ENCODE data around the gene POMZP3. TPM values are rescaled to one million over a fixed set of nuclear protein-coding genes. Genes with fewer than 3 reads are reported as not detected.
"Not testable (repeated sequence)": the region's sequence is repeated elsewhere in the genome, so short reads cannot be mapped to it uniquely, and the experiment has no call there.

The POMZP3 gene
- total RNA-seq, 1 donor from 2014 or later, result 9.0 TPM

DNA sequence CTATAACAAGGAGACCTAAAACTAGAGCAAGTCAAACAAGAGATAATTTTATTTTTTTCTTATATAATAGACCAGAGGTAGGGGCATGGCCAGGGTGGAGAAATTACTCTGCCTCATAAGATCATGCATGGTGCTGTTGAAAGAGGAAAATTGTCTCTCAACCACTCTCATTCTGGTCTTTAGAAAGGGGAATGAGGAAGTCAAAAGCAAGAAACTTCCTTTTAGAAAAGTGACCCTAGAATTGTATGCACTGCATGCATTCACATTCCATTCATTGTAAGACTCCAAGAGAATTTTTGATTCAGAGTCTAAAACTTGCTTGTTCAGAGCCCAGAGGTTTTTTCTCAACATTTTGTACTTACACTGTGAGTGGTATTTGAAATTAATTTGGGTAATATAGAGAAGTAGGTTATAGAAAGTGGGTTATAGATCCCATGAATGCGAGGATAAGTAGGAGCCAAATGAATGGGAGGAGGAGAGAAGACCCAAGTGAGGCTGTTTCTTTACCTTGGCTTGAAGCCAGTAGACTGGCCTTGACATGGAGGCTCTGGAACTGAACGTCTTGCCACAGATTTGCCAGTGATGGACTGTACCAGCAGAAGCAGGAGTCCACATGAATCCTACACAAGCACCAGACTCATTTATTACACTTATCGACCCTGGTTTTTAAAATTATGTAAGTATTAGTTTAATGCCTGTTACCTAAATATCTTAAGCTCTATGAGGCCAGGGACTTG, 51.0 kb downstream of the POMZP3 start:
- H3K27ac Mint-ChIP-seq; intact Hi-C loops (cut with micrococcal nuclease); H3K27me3 Mint-ChIP-seq (ENCODE audit: low read depth); H3K4me1 Mint-ChIP-seq (ENCODE audit: low read depth); H3K9me3 Mint-ChIP-seq; DNase-seq (ENCODE audit: low spot score); H3K4me3 Mint-ChIP-seq (ENCODE audit: low read depth): not testable (repeated sequence)
- H3K36me3 Mint-ChIP-seq (ENCODE audit: low read depth), result peaks cover 11% of the 10 kb centered on the region

DNA sequence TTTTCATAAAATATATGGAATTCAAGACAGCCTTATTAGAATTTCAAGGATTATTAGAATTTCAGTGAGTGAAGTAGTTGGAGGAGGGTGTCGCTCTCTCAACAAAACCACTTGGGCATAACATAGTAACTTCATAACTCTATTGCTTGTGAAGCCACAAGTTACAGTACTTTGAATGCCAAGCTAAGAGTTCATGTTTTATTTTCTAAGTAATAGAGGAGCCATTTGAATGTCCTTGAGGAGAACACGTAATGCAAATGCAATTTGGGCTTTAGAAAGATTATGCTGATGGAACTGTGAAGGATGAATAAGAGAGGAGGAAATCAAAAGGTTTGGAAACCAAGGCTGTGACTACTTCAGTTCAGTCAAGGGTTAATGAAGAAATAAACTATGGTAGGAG, 51.6 kb downstream of the POMZP3 start:
- H3K4me1 Mint-ChIP-seq (ENCODE audit: low read depth); H3K27me3 Mint-ChIP-seq (ENCODE audit: low read depth); H3K27ac Mint-ChIP-seq; H3K9me3 Mint-ChIP-seq; intact Hi-C loops (cut with micrococcal nuclease); H3K4me3 Mint-ChIP-seq (ENCODE audit: low read depth); DNase-seq (ENCODE audit: low spot score): not testable (repeated sequence)
- peaks cover 13% of the 10 kb centered on the region for H3K36me3 Mint-ChIP-seq (ENCODE audit: low read depth)

DNA sequence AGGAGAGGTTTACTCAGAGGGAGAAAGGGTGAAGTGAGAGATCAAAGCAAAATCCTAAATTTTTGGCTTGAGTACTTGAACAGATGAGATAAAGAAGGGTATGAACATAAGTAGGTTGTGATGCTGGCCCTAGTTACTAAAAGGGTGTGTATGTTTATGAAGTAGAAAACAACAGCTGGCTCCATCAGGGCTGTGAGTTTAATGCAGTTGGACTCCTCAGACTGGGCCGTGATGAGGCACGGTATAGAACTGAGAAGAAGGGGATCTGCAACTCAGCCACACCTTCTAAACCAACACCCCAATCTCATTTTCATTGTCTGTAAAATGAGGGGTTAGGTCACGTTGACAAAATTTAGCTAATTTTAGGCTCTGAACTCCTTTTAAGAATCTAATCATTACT, 54.8 kb downstream of the POMZP3 start:
- not testable (repeated sequence) for H3K4me1 Mint-ChIP-seq (ENCODE audit: low read depth); H3K27me3 Mint-ChIP-seq (ENCODE audit: low read depth)

DNA sequence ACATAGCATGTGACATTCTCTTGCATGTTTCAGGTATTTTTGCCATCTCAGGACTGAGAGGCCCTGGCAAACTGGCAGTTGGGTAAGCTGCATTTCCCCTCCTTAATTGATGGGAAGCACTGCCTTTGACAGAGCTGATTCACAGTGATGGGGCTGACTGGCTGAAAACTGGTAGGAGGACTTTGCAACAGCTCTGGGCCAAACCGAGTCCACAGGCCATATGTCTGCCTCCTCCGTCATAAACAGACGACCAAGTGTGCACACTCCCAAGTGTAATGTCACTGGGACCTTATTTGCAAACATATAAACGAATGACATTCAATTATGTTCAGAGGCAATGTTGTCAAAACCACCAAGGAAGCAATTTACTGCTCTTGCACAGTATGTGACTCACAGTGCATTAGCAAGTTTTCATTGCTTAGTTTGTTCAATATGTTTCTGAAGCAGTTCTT, 56.7 kb downstream of the POMZP3 start:
- H3K36me3 Mint-ChIP-seq (ENCODE audit: low read depth), result peaks cover 25% of the 10 kb centered on the region
- H3K27me3 Mint-ChIP-seq (ENCODE audit: low read depth); H3K9me3 Mint-ChIP-seq; intact Hi-C loops (cut with micrococcal nuclease); H3K4me3 Mint-ChIP-seq (ENCODE audit: low read depth); DNase-seq (ENCODE audit: low spot score); H3K4me1 Mint-ChIP-seq (ENCODE audit: low read depth); H3K27ac Mint-ChIP-seq: not testable (repeated sequence)

More for the DNA sequence above, 54.8 kb downstream of the POMZP3 start:
- H3K27ac Mint-ChIP-seq; H3K9me3 Mint-ChIP-seq; H3K4me3 Mint-ChIP-seq (ENCODE audit: low read depth); DNase-seq (ENCODE audit: low spot score); intact Hi-C loops (cut with micrococcal nuclease): not testable (repeated sequence)
- peaks cover 23% of the 10 kb centered on the region for H3K36me3 Mint-ChIP-seq (ENCODE audit: low read depth)

DNA sequence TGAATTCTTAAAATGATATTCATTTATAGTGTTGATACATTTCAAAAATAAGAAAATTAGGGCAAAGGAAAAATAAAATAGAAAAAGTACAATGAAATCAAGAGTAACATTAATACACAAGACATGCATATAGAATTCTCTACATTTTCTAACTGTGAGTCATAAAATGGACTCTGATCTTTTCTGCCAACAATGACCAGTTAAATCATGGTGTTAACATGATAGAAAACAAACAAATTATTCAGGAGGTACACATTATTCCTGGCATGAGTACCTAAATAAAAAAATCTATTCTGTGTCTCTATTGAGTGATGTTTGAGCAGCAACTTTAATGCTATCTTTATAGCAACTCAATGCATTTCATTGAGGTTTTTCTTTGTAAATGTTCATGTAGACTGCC, 58.3 kb downstream of the POMZP3 start:
- H3K4me3 Mint-ChIP-seq (ENCODE audit: low read depth); H3K9me3 Mint-ChIP-seq; H3K4me1 Mint-ChIP-seq (ENCODE audit: low read depth); H3K27me3 Mint-ChIP-seq (ENCODE audit: low read depth); DNase-seq (ENCODE audit: low spot score); H3K27ac Mint-ChIP-seq; intact Hi-C loops (cut with micrococcal nuclease): not testable (repeated sequence)
- H3K36me3 Mint-ChIP-seq (ENCODE audit: low read depth), result peaks cover 35% of the 10 kb centered on the region

DNA sequence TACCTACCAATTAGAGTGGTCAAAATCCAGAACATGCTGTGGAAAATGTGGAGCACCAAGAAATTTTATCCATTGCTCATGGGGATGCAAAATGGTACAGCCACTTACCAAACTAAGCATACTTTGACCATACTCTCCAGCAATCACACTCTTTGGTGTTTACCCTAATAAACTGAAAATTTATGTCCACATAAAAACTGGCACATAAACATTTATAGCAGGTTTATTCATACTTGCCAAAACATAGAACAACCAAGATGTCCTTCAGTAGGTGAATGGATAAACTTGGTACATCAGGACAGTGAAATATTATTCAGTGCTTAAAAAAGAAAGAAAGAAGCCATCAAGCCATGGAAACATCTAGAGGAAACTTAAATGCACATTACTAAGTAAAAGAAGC, 59.3 kb downstream of the POMZP3 start:
- H3K4me3 Mint-ChIP-seq (ENCODE audit: low read depth); H3K27ac Mint-ChIP-seq; intact Hi-C loops (cut with micrococcal nuclease); DNase-seq (ENCODE audit: low spot score); H3K27me3 Mint-ChIP-seq (ENCODE audit: low read depth); H3K9me3 Mint-ChIP-seq; H3K4me1 Mint-ChIP-seq (ENCODE audit: low read depth): not testable (repeated sequence)
- H3K36me3 Mint-ChIP-seq (ENCODE audit: low read depth), result peaks cover 37% of the 10 kb centered on the region

DNA sequence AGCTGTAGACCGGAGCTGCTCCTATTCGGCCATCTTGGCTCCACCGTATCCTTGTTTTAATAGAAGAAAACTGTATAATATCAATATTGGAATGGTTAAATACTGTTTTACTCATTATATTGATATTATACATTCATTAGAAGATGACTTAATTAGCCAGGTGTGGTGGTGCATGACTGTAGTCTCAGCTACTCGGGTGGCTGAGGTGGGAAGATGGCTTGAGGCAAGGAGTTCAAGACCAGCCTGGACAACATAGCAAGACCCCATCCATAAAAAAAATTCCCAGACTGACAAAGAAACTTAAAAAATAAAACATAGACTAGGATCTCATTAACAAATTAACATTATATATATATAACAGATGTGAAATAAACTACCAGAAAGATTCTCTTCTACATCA, 59.8 kb downstream of the POMZP3 start:
- not testable (repeated sequence) for H3K4me1 Mint-ChIP-seq (ENCODE audit: low read depth)

DNA sequence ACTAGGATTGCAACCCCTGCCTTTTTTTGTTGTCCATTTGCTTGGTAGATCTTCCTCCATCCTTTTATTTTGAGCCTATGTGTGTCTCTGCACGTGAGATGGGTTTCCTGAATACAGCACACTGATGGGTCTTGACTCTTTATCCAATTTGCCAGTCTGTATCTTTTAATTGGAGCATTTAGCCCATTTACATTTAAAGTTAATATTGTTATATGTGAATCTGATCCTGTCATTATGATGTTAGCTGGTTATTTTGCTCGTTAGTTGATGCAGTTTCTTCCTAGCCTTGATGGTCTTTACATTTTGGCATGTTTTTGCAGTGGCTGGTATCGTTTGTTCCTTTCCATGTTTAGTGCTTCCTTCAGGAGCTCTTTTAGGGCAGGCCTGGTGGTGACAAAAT, 62.1 kb downstream of the POMZP3 start:
- H3K36me3 Mint-ChIP-seq (ENCODE audit: low read depth), result peaks cover 40% of the 10 kb centered on the region
- H3K4me3 Mint-ChIP-seq (ENCODE audit: low read depth); intact Hi-C loops (cut with micrococcal nuclease); DNase-seq (ENCODE audit: low spot score); H3K27ac Mint-ChIP-seq; H3K27me3 Mint-ChIP-seq (ENCODE audit: low read depth); H3K9me3 Mint-ChIP-seq: not testable (repeated sequence)
- peaks cover 15% of the 10 kb centered on the region for H3K4me1 Mint-ChIP-seq (ENCODE audit: low read depth)

More for the DNA sequence above, 59.8 kb downstream of the POMZP3 start:
- H3K27me3 Mint-ChIP-seq (ENCODE audit: low read depth); H3K27ac Mint-ChIP-seq; H3K9me3 Mint-ChIP-seq; H3K4me3 Mint-ChIP-seq (ENCODE audit: low read depth); DNase-seq (ENCODE audit: low spot score); intact Hi-C loops (cut with micrococcal nuclease): not testable (repeated sequence)
- peaks cover 41% of the 10 kb centered on the region for H3K36me3 Mint-ChIP-seq (ENCODE audit: low read depth)

DNA sequence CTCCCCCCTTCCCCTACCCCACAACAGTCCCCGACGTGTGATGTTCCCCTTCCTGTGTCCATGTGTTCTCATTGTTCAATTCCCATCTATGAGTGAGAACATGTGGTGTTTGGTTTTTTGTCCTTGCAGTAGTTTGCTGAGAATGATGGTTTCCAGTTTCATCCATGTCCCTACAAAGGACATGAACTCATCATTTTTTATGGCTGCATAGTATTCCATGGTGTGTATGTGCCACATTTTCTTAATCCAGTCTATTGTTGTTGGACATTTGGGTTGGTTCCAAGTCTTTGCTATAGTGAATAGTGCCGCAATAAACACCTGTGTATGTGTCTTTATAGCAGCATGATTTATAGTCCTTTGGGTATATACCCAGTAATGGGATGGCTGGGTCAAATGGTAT, 65.7 kb downstream of the POMZP3 start:
- H3K4me3 Mint-ChIP-seq (ENCODE audit: low read depth); H3K27ac Mint-ChIP-seq; H3K27me3 Mint-ChIP-seq (ENCODE audit: low read depth); DNase-seq (ENCODE audit: low spot score); H3K9me3 Mint-ChIP-seq; intact Hi-C loops (cut with micrococcal nuclease): not testable (repeated sequence)
- peaks cover 52% of the 10 kb centered on the region for H3K36me3 Mint-ChIP-seq (ENCODE audit: low read depth)
- H3K4me1 Mint-ChIP-seq (ENCODE audit: low read depth), result peaks cover 23% of the 10 kb centered on the region

DNA sequence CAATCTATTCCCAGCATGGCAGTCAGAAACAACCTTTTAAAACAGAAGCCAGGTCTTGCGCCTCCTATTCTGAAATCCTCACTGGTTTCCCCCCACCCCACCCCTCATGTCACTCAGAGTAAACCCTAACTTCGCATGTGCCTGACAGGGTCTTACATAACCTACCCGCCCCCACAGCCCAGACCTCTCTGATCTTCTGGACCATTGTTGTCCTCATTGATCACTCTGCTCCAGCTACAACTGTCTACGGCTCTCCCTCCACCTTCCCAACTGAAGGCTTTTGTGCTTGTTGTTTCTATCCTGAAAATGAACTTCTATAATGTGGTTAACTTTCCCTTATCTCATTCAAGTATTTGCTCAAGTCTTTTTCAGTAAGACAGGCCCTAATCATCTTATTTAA, 66.9 kb downstream of the POMZP3 start:
- H3K27me3 Mint-ChIP-seq (ENCODE audit: low read depth); H3K27ac Mint-ChIP-seq; H3K9me3 Mint-ChIP-seq; intact Hi-C loops (cut with micrococcal nuclease); DNase-seq (ENCODE audit: low spot score); H3K4me3 Mint-ChIP-seq (ENCODE audit: low read depth): not testable (repeated sequence)
- Mint-ChIP-seq H3K36me3 (ENCODE audit: low read depth) (peaks cover 52% of the 10 kb centered on the region), H3K4me1 (ENCODE audit: low read depth) (peaks cover 25% of the 10 kb centered on the region)

Other genes starting within 250 kb of the POMZP3 start
- 0.71 and 0.78 TPM in 2 replicates for gene SSC4D, start 217.6 kb downstream of the POMZP3 start, total RNA-seq
- 8.2 and 10.5 TPM in 2 replicates for gene ZP3, start 202.3 kb downstream of the POMZP3 start, total RNA-seq
- gene DTX2, start 165.6 kb downstream of the POMZP3 start, total RNA-seq, result 24.7 and 26.3 TPM in 2 replicates
- gene UPK3B, start 116.7 kb downstream of the POMZP3 start, total RNA-seq, result 1.0 and 1.2 TPM in 2 replicates
- gene SPDYE16, start 84.0 kb downstream of the POMZP3 start, total RNA-seq, result 0.14 and 0.30 TPM in 2 replicates